Calu3 (cell line): ENCODE data around the gene SECISBP2. TPM values are rescaled to one million over a fixed set of nuclear protein-coding genes. Genes with fewer than 3 reads are reported as not detected.

Source experiments
- BruUV-seq: library from RNA; stranded (reverse); fragments of 400-500 nt; replicated peaks from 2 replicates; lab custom pipeline; 2021; lab: Mats Ljungman, UMichigan
- CTCF ChIA-PET: fragments of 300-600 bp; sonication (Branson Sonifier 250); formaldehyde crosslinking; loops from one replicate; lab custom pipeline; 2022; ENCODE audit warnings: antibody characterized with exemption; lab: Charles Lee
- DNase-seq: peaks from one replicate; pipeline ENCODE4 v3.0.0; 2022
- H3K27ac Mint-ChIP-seq: one replicate; pipeline ENCODE4 v1.8.0; 2022; ENCODE audit warnings: mixed read lengths; ENCODE audit not compliant: unreplicated experiment
- H3K27me3 Mint-ChIP-seq: one replicate; pipeline ENCODE4 v1.8.0; 2022; ENCODE audit warnings: mixed read lengths; ENCODE audit not compliant: unreplicated experiment
- H3K36me3 Mint-ChIP-seq: one replicate; pipeline ENCODE4 v1.8.0; 2022; ENCODE audit warnings: mild to moderate bottlenecking, moderate library complexity, mixed read lengths; ENCODE audit not compliant: insufficient read depth, unreplicated experiment
- H3K4me1 Mint-ChIP-seq: one replicate; pipeline ENCODE4 v1.8.0; 2022; ENCODE audit warnings: mild to moderate bottlenecking, low read depth, mixed read lengths; ENCODE audit not compliant: unreplicated experiment
- H3K4me3 Mint-ChIP-seq: one replicate; pipeline ENCODE4 v1.8.0; 2022; ENCODE audit warnings: mild to moderate bottlenecking, low read depth, moderate library complexity, mixed read lengths; ENCODE audit not compliant: unreplicated experiment
- H3K9me3 Mint-ChIP-seq: one replicate; pipeline ENCODE4 v1.8.0; 2022; ENCODE audit warnings: low read depth, mixed read lengths; ENCODE audit not compliant: unreplicated experiment
- CTCF ChIP-seq: fragments of 200-600 bp; IDR thresholded peaks from one replicate; pipeline ENCODE4 v1.8.0; 2022; ENCODE audit warnings: antibody characterized with exemption; ENCODE audit not compliant: unreplicated experiment
- intact Hi-C: fragments of 100-400 bp; cut with micrococcal nuclease; formaldehyde crosslinking; loops from one replicate; pipeline ENCODE4 v1.10.0; 2022; ENCODE audit not compliant: unreplicated experiment
- microRNA-seq: library from miRNA; unstranded; fragments of <30 nt; microRNA quantifications from one replicate; pipeline ENCODE4 v1.2.0, GENCODE V29; 2022
- total RNA-seq: library from RNA; stranded (reverse); gene quantifications from 2 replicates; pipeline ENCODE4 v1.2.3, GENCODE V29; 2022

The SECISBP2 gene
- total RNA-seq, 1 experiment from 2014 or later, result 27.8 TPM

GRCh38 chr9:89407070-89407469 lies 88.8 kb downstream of the SECISBP2 start:
- DNase-seq, result no peak
- no peak overlapping the region for H3K4me3 Mint-ChIP-seq
- no peaks in the 10 kb centered on the region for H3K36me3 Mint-ChIP-seq
- peaks cover 3% of the 10 kb centered on the region for H3K9me3 Mint-ChIP-seq
- BruUV-seq, result no TSS peak
- no peak for TF ChIP-seq CTCF
- CTCF ChIA-PET, result no interaction called here
- H3K4me1 Mint-ChIP-seq, result no peaks in the 10 kb centered on the region
- H3K27me3 Mint-ChIP-seq, result no peaks in the 10 kb centered on the region
- intact Hi-C loops, result no loop called here
- no peak overlapping the region for H3K27ac Mint-ChIP-seq

GRCh38 chr9:89408628-89409101 lies 90.4 kb downstream of the SECISBP2 start:
- intact Hi-C loops, result no loop called here
- DNase-seq, result no peak
- Mint-ChIP-seq H3K4me3 (no peak overlapping the region), H3K36me3 (no peaks in the 10 kb centered on the region), H3K27me3 (no peaks in the 10 kb centered on the region), H3K27ac (no peak overlapping the region), H3K4me1 (no peaks in the 10 kb centered on the region), H3K9me3 (peaks cover 3% of the 10 kb centered on the region)
- TF ChIP-seq CTCF, result no peak
- BruUV-seq, result no TSS peak
- CTCF ChIA-PET, result interaction anchor here (0.6 kb wide), 1 partner anchor 151 kb away, joined by 4 read pairs; no protein-coding TSS in a partner anchor

Small RNAs within 50 kb of the gene (microRNA-seq; reads per million reads assigned to microRNA genes)
- gene MIR3153, result not detected

Other genes starting within 250 kb of the SECISBP2 start
- 2.3 and 4.0 TPM in 2 replicates for gene SHC3, start 139.7 kb upstream of the SECISBP2 start, total RNA-seq
- 99.5 and 116 TPM in 2 replicates for gene CKS2, start 7.3 kb upstream of the SECISBP2 start, total RNA-seq
- 23.3 and 24.3 TPM in 2 replicates for gene SEMA4D, start 179.6 kb downstream of the SECISBP2 start, total RNA-seq